ENCODE measurements around the gene CASK.

DNA sequence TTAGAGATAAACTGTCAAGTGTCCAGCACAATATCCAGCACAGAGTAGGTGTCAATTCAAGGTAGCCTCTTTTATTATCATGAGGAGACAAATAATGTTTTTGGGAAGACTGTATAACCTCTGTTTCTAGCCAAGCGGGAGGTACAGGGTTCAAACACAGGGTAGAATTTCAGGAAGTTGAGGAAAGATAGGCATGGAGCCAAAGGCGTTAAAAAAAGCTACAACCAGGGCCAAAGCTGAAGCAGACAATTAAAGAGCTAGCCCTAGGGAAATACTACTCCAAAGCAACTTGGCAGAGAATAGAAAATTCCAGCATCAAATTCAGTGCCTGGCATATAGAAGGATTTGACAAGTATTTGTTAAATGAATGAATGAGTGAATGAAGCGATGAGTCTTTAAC is 40.0 kb upstream of the CASK start:
- TF ChIP-seq, protein P1, sequence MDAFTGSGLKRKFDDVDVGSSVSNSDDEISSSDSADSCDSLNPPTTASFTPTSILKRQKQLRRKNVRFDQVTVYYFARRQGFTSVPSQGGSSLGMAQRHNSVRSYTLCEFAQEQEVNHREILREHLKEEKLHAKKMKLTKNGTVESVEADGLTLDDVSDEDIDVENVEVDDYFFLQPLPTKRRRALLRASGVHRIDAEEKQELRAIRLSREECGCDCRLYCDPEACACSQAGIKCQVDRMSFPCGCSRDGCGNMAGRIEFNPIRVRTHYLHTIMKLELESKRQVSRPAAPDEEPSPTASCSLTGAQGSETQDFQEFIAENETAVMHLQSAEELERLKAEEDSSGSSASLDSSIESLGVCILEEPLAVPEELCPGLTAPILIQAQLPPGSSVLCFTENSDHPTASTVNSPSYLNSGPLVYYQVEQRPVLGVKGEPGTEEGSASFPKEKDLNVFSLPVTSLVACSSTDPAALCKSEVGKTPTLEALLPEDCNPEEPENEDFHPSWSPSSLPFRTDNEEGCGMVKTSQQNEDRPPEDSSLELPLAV (CRISPR knock-in tag; conservative IDR thresholded peaks at IDR 0.05; ENCODE audit: low read depth): no peak
- TF ChIP-seq, protein P2, sequence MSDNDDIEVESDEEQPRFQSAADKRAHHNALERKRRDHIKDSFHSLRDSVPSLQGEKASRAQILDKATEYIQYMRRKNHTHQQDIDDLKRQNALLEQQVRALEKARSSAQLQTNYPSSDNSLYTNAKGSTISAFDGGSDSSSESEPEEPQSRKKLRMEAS (IDR thresholded peaks at IDR 0.05): no peak
- no peak for TF ChIP-seq EP300 (IDR thresholded peaks at IDR 0.05; ENCODE audit: low read depth in 2 of 2, low read length in 2 of 2)
- TF ChIP-seq EP300 (CRISPR knock-in tag; IDR thresholded peaks at IDR 0.05; ENCODE audit: borderline replicate concordance): no peak
- no peak for TF ChIP-seq EZH2 (conservative IDR thresholded peaks at IDR 0.05; ENCODE audit: low read depth, low read length)
- TF ChIP-seq GATAD2A (CRISPR knock-in tag; IDR thresholded peaks at IDR 0.05): no peak
- TF ChIP-seq, protein P3, sequence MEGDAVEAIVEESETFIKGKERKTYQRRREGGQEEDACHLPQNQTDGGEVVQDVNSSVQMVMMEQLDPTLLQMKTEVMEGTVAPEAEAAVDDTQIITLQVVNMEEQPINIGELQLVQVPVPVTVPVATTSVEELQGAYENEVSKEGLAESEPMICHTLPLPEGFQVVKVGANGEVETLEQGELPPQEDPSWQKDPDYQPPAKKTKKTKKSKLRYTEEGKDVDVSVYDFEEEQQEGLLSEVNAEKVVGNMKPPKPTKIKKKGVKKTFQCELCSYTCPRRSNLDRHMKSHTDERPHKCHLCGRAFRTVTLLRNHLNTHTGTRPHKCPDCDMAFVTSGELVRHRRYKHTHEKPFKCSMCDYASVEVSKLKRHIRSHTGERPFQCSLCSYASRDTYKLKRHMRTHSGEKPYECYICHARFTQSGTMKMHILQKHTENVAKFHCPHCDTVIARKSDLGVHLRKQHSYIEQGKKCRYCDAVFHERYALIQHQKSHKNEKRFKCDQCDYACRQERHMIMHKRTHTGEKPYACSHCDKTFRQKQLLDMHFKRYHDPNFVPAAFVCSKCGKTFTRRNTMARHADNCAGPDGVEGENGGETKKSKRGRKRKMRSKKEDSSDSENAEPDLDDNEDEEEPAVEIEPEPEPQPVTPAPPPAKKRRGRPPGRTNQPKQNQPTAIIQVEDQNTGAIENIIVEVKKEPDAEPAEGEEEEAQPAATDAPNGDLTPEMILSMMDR (CRISPR knock-in tag; IDR thresholded peaks at IDR 0.05): no peak
- TF ChIP-seq DPF2 (CRISPR knock-in tag; IDR thresholded peaks at IDR 0.05; ENCODE audit: borderline replicate concordance, low read depth): no peak
- TF ChIP-seq IKZF1 (IDR thresholded peaks at IDR 0.05): no peak
- TF ChIP-seq, protein P4, sequence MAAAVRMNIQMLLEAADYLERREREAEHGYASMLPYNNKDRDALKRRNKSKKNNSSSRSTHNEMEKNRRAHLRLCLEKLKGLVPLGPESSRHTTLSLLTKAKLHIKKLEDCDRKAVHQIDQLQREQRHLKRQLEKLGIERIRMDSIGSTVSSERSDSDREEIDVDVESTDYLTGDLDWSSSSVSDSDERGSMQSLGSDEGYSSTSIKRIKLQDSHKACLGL (CRISPR knock-in tag; IDR thresholded peaks at IDR 0.05): no peak
- no peak for TF ChIP-seq KLF13 (CRISPR knock-in tag; IDR thresholded peaks at IDR 0.05)
- TF ChIP-seq FOSL2 (CRISPR knock-in tag; IDR thresholded peaks at IDR 0.05): no peak

Measured in HepG2 (cell line).